SW 1271 (cell line): ENCODE measurements around the gene NAA30.
"Not testable (repeated sequence)": the region's sequence is repeated elsewhere in the genome, so short reads cannot be mapped to it uniquely, and the experiment has no call there.

Experiments
- DNase-seq, 2 experiments: peaks; one replicate each; lab custom pipeline; 2025; lab: John Stamatoyannopoulos, UW

NAA30 gene

DNA sequence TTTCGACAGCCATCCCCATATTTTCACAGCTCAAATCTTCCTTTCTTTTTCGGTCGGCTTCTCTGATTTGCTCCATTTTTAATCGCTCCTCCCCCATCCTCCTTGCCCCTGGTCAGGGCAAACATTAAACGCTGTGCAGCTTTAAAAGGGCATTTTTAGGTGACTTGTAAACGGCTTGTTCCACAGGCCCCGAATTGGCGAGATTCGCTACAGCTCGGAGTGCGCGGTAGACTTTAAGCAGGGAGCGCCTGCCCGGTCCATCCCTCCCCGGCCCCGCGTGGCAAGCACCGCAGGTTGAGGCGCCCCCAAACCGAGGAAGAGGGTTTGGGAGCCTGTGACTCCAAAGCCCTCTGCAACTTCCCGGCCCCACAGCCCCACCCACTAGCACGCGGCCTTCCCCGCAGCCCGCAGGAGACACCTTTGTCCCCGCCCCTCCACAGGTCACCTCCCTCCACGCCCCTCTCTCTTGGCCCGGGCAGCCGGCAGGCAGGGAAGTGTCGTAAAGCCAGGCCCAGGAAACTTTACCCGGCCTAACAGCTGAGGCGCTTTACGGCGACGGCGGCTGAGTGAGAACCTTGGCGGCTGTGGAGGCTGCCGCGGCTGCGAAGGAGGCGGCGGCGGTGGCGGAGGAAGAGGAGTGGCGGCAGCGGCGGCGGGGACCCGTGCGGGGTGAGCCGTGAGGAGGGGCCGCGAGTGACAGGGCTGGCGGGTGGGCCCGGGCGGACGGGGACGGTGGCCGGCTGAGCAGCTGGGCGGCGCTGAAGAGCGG is at the start of gene NAA30:
Gene NAA30 (plus strand): TSS at position 550 of the 769 bp plus-strand sequence. CDS start 372 bp downstream, outside the sequence.
- peak; percentile 90 to 93 for DNase-seq

DNA sequence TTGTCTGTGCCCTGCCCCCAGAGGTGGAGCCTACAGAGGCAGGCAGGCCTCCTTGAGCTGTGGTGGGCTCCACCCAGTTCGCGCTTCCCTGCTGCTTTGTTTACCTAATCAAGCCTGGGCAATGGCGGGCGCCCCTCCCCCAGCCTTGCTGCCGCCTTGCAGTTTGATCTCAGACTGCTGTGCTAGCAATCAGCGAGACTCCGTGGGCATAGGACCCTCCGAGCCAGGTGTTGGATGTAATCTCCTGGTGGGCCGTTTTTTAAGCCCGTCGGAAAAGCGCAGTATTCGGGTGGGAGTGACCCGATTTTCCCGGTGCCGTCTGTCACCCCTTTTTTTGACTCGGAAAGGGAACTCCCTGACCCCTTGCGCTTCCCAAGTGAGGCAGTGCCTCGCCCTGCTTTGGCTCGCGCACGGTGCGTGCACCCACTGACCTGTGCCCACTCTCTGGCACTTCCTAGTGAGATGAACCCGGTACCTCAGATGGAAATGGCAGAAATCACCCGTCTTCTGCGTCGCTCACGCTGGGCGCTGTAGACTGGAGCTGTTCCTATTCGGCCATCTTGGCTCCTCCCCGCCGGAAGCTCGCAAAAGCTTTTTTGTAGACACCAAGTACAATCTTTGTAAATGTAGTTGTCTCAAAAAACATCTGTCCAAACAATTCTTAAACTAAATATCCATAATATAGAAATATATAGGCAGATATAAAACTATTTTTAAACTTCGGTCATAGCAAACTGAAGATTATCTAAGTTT is 46.7 kb upstream of the NAA30 start:
- not testable (repeated sequence) for DNase-seq

DNA sequence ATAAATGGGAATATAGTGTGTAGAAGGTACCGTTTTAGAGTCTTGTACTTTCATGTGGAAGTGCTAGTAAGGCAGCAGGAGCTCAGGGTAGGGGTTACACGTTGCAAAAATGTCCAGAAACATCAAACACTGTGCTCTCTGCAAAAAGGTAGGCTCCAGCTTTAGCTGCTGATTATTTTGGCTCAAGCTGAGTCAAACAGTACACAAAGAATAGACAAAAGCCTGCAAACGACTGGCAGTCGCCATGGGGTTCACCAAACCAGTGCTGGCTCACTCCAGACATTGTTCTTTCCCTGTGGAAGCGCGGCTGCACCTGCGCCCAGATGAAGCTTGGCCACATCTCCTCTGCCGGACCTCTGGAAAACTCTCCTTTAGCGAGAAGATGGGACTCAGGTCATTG is 45.3 kb upstream of the NAA30 start:
- no peak for DNase-seq

DNA sequence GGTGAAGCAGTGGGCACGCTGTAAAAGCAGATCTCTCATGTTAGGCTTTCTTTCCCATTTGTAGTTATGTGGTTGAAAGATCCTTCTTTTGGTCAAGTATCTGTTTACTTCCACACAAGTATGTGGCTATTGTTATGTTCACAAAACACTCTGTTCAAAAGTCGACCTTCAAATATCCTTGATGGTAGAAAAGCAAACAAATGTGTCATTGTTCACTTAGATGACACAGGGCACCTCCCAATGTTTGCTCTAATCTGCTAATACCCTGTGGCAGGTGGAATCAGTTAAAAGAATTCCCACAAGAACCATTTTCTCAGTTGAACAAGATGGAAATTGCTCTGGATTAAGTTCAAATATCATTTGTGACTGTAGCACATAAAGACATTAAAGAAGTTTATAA is 43.6 kb upstream of the NAA30 start:
- DNase-seq = no peak

GRCh38 chr14:57352396-57353170 is 37.8 kb upstream of the NAA30 start:
- no peak for DNase-seq

DNA sequence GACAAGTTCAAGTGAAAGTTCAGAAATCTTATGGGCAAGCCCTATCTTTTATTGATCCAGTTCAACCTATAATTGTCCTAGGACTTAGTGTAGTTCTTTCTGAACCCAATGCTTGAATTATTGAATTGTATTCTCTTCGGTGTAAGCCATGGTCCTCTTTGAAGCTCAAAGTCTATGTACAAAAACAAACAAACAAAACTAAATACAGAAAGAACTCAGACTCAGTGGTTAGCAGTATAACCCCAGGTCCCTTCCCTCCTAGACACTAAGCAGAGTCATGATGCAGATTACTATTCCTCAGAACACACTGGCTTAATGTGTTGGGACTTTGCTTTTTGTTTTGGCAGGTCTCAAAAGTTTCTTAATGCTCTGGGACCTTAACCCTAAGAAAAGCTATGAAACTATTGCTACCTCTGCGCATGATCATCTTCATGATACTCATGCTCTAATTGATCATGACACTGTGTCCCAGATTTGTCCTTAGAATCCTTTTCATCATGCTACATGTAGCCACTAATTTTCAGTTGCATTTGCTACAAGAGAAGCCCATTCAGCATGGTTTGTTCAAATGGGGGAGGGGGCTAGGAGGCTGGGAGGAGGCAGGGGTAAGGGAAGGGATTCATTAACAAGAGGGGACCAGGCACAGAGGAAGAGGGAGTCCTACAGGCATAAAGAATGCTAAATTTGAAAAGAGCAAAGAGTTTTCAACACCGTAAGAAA is 35.1 kb upstream of the NAA30 start:
- DNase-seq = no peak

DNA sequence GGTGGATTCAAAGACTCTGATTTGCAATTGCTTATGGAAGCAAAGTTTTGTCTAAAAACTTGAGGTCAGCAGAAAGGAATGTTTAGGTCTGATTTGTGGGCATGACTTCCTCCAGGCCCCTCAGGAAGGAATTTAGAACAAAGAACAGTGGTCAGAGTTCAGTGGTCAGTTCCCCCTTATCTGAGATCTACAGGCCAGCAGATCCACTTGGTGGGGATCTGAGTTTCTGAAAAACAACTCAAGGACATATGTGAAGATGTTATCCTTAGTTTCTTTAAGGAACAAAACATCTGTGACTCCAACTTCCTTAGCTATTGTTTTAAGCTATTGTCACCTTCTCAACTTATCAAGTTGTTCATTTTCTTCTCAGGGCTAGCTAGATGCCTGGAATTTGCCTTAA is 28.0 kb upstream of the NAA30 start:
- DNase-seq = peak in 1 of 2 experiments; percentile 2

GRCh38 chr14:57364659-57365450 is 25.5 kb upstream of the NAA30 start:
- no peak for DNase-seq

DNA sequence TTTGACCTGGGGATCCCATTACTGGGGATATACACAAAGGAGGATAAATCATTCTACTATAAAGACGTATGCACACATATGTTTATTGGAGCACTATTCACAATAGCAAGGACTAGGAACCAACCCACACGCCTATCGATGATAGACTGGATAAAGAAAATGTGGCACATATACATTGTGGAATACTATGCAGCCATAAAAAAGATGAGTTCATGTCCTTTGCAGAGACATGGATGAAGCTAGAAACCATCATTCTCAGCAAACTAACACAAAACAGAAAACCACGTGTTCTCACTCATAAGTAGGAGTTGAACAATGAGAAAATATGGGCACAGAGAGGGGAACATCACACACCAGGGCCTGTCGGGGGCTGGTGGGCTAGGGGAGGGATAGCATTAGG is 20.2 kb upstream of the NAA30 start:
- DNase-seq = not testable (repeated sequence)

DNA sequence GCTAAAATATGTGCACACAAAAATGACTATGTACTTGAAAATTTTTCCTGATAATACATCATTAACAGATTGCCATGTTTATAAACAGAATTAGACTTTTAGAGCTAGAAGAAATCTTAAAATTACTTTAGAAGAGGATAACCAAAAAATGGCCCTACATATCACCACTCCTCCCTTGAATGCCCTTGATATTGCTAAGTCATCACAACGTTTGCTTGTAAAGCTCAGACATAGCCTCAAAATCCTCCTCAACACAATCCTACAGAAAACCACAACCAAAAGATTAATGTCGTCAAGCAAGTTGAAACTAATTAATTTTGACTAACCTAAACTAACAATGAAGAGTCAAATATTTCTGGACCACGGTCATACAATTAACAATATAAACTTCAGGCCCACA is 19.4 kb upstream of the NAA30 start:
- DNase-seq = no peak

- DNase-seq = no peak
Measured at GRCh38 chr14:57375156-57375555, 15.2 kb upstream of the NAA30 start.

DNA sequence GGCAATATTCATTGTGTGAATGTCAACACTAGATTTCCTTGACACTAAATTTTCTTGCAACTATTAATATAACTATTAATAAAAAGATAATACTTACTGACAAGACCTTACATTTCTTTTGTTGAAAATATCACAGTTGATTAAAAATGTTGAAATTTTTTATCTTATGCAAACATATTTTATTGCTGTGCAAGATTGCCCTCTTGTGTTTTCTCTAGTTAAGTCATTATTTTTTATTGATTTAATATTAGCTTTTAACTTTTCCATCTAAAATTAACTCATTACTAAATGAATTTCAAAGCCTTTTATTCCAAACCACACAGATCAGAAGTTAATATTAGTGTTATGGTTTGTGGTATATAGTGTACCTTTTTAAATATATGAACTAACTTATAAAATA is 11.7 kb upstream of the NAA30 start:
- DNase-seq = peak in 1 of 2 experiments; percentile 4

DNA sequence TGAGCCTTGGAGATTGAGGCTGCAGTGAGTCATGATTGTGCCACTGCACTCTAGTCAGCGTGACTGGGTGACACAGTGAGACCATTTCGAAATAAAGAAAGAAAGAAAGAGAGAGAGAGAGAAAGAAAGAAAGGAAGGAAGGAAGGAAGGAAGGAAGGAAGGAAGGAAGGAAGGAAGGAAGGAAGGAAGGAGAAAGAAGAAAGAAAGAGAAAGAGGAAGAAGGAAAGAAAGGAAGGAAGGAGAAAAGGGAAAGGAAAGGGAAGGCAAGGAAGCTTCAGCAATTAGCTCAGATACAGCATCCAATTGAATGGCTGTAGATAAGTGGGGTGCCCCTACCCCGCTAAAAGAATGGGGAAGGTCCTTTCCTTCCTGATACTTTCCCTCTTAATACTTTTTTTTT is 9.5 kb upstream of the NAA30 start:
- no peak for DNase-seq

DNA sequence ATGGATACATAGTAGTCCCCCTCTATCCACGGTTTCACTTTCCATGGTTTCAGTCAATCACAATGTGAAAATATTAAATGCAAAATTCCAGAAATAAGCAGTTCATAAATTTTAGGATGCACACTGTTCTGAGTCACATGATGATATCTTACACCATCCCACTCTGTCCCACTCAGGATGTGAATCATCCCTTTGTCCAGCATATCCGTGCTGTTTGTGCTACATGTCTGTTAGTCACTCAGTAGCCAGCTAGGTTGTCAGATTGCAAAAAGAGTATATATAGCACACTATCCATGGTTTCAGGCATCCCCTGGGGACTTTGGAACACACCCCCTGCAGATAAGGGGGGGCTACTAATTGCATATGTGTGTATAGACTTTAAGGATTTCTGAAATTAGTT is 8.1 kb upstream of the NAA30 start:
- DNase-seq = peak; percentile 63

DNA sequence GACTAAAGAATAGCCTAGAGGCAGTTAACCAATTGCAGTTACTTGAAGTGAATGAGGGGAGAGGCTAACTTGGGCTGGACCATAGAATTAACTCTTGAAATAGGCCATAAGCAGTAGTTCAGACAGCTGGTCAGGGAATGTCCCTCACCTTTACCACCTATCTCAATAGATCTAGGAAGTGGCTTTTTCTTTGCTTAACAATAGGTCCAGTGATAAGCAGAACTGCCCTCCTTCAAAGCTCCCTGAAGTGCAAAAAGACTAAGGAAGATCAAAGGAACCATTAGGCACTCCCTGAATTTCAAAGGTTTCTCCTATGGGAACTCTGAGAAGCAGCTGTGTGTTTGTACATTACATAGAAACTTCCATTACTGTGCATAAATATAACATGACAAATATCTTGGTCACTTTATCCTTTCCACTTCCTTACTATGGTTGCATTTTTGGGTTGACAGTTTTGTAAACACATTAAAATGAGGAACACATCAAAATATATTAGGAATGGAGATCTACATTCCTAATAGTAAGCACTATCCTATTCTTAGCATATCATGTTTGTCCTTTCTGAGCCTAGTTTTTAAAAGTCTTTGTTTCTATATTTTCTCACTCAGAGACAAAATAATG is 7.2 kb upstream of the NAA30 start:
- no peak for DNase-seq

DNA sequence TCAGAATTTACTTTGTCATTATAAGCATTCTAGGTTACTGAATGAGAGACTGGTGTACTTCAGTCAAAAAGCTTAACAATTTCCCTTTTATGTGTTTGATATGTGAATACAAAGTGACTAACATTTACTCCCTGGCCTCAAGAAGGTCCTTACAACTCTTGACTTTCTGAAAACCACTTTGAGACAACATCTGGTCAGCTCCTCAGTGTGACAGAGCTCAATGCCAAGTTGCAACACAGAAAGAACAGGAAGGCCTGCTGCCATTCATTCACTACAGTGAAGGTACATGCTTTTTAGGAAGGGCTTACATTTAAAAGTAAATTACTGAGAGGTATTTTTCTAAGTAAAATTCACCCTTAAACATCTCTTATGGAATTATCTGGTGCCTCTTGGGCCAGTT is 2.3 kb upstream of the NAA30 start:
- no peak for DNase-seq

- no peak for DNase-seq
Measured at GRCh38 chr14:57389646-57390036, 745 bp upstream of the NAA30 start.

GRCh38 chr14:57390806-57391516 is 575 bp downstream of the NAA30 start:
- DNase-seq = peak in 1 of 2 experiments; percentile 38

GRCh38 chr14:57391517-57392195 is 1.3 kb downstream of the NAA30 start:
- DNase-seq = no peak
